Measurements from ENCODE around the gene RHOT2. TPM values are rescaled to one million over a fixed set of nuclear protein-coding genes. Genes with fewer than 3 reads are reported as not detected.

Gene RHOT2
- total and polyA plus RNA-seq, 10 of the 15 experiments (the other 5 are each of a cell fraction or from before 2014, with no cell fraction given), result 3.7 to 174 (median 69.8) TPM

GRCh38 chr16:661184-661821, 6.6 kb upstream of the RHOT2 start:
- DNase-seq (ENCODE audit: low read depth, low spot score) (no peak), FAIRE-seq (no peak), ATAC-seq (no peak)
- Histone ChIP-seq H3K36me3 (ENCODE audit: control insufficient read depth in 2 of 2, insufficient read depth in 2 of 2, low read length in 1 of 2) (no peaks in the 10 kb centered on the region; a peak in 2 of 4 replicates), H3K4me3 (no peak overlapping the region), H3K4me2 (ENCODE audit: control insufficient read depth, insufficient read depth) (peak overlapping the region; percentile 33; the same call in 1 of the 2 replicates), H3K9me3 (replicated peaks; ENCODE audit: control insufficient read depth, insufficient read depth, low read length) (no peaks in the 10 kb centered on the region), H3K27ac (ENCODE audit: control insufficient read depth, insufficient read depth) (no peak overlapping the region), H3K27me3 (replicated peaks in 1 of 2; ENCODE audit: control insufficient read depth in 2 of 2, insufficient read depth in 2 of 2, low read length in 1 of 2) (no peaks in the 10 kb centered on the region), H3K4me1 (ENCODE audit: control insufficient read depth, insufficient read depth, low read length) (peaks cover 3% of the 10 kb centered on the region; the same call in 1 of the 2 replicates), H4K20me1 (ENCODE audit: control insufficient read depth, insufficient read depth) (no peaks in the 10 kb centered on the region), H3K9ac (ENCODE audit: control insufficient read depth, insufficient read depth, low read length) (no peak overlapping the region), H3K79me2 (ENCODE audit: control insufficient read depth, insufficient read depth, low read length) (no peaks in the 10 kb centered on the region), H2AFZ (ENCODE audit: control insufficient read depth, low read depth, low read length) (peak overlapping the region; percentile 60)
- no TSS peak for BruUV-seq (replicated peaks)
- ChIA-PET POLR2A (no interaction called here), RAD21 (ENCODE audit: unreplicated experiment) (interaction anchor here (1.0 kb wide), 1 partner anchor 13 kb away, joined by 7 read pairs; no protein-coding TSS in a partner anchor), CTCF (interaction anchor here (0.9 to 2.0 kb wide), 3 partner anchors 13 to 25 kb away, joined by 3 to 7 read pairs (median 4); partner anchors contain the start of gene METTL26), SMC1A (ENCODE audit: uncharacterized antibody, unreplicated experiment) (interaction anchor here (0.9 kb wide), 1 partner anchor 59 kb away, joined by 4 read pairs; the partner anchor contains the start of gene ANTKMT)
- 90% methylated on average over 29 of the region's 35 CpGs for WGBS (ENCODE audit: insufficient coverage, insufficient replicate concordance, low lambda C conversion rate, missing lambda C conversion rate)
- in situ Hi-C loops (cut with MboI) (loop anchor here (10.0 kb wide), 1 partner anchor 267 kb away; the partner anchor contains the start of gene NME4), intact Hi-C loops (cut with micrococcal nuclease; ENCODE audit: unreplicated experiment) (loop anchor here (10.0 kb wide), 1 partner anchor 267 kb away; the partner anchor contains the start of gene NME4)
- TF ChIP-seq EED (IDR thresholded peaks at IDR 0.05; ENCODE audit: low read depth) (no peak), ZNF24 (IDR thresholded peaks at IDR 0.05) (no peak), POLR2AphosphoS5 (IDR thresholded peaks at IDR 0.05; ENCODE audit: low read length) (no peak), MTA3 (IDR thresholded peaks at IDR 0.05; ENCODE audit: borderline replicate concordance, low read length) (no peak), SKIL (IDR thresholded peaks at IDR 0.05; ENCODE audit: low read depth, poor library complexity, severe bottlenecking) (no peak), IKZF1 (conservative IDR thresholded peaks at IDR 0.05) (0 out of 2 replicates have a peak, but pooled peaks have one; percentile 8), HCFC1 (IDR thresholded peaks at IDR 0.05; ENCODE audit: low read length) (no peak), MAX (IDR thresholded peaks at IDR 0.05; ENCODE audit: low read depth, low read length) (no peak), CEBPB (IDR thresholded peaks at IDR 0.05; ENCODE audit: borderline replicate concordance in 1 of 2, low read depth in 2 of 2, low read length in 2 of 2) (no peak), ZNF207 (IDR thresholded peaks at IDR 0.05; ENCODE audit: borderline replicate concordance) (no peak), CTCF (IDR thresholded peaks at IDR 0.05 in 2 of 3, conservative IDR thresholded peaks at IDR 0.05 in 1 of 3; ENCODE audit: control insufficient read depth in 2 of 3, extremely low read depth in 1 of 3, insufficient read depth in 1 of 3, low read depth in 3 of 3, low read length in 3 of 3) (0 out of 6 replicates have a peak, but pooled peaks of 1 of the 3 experiments have one; percentile 12), LARP7 (IDR thresholded peaks at IDR 0.05) (peak; percentile 41; the same call in 1 of the 2 replicates), NR2F1 (conservative IDR thresholded peaks at IDR 0.05) (no peak), WRNIP1 (IDR thresholded peaks at IDR 0.05; ENCODE audit: borderline replicate concordance, low read depth, low read length) (no peak), RELA (IDR thresholded peaks at IDR 0.05; ENCODE audit: borderline replicate concordance, partially characterized antibody) (no peak)
- TF ChIP-seq, protein P1, sequence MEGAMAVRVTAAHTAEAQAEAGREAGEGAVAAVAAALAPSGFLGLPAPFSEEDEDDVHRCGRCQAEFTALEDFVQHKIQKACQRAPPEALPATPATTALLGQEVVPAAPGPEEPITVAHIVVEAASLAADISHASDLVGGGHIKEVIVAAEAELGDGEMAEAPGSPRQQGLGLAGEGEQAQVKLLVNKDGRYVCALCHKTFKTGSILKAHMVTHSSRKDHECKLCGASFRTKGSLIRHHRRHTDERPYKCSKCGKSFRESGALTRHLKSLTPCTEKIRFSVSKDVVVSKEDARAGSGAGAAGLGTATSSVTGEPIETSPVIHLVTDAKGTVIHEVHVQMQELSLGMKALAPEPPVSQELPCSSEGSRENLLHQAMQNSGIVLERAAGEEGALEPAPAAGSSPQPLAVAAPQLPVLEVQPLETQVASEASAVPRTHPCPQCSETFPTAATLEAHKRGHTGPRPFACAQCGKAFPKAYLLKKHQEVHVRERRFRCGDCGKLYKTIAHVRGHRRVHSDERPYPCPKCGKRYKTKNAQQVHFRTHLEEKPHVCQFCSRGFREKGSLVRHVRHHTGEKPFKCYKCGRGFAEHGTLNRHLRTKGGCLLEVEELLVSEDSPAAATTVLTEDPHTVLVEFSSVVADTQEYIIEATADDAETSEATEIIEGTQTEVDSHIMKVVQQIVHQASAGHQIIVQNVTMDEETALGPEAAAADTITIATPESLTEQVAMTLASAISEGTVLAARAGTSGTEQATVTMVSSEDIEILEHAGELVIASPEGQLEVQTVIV (IDR thresholded peaks at IDR 0.05; ENCODE audit: borderline replicate concordance, partially characterized antibody), result no peak

Measured in GM12878 (cell line).